SK-N-MC (cell line): ENCODE measurements around the gene GPC6.

Experiments
- DNase-seq: peaks from one replicate; pipeline ENCODE4 v3.0.0-alpha.2; 2011; ENCODE audit warnings: low read depth, low spot score
- H3K27ac ChIP-seq: fragments of 200-600 bp; sonication (generic); 2 replicates; pipeline ENCODE4 v1.5.1; 2016; ENCODE audit warnings: mixed run types
- H3K36me3 ChIP-seq: fragments of 200-600 bp; sonication (generic); 2 replicates; pipeline ENCODE4 v1.6.1; 2017; ENCODE audit warnings: antibody characterized with exemption, low read length, mixed read lengths; ENCODE audit not compliant: insufficient read depth
- H3K4me3 ChIP-seq: fragments of 200-600 bp; sonication (generic); 2 replicates; pipeline ENCODE4 v1.5.1; 2016
- H3K9ac ChIP-seq: fragments of 200-600 bp; sonication (generic); 2 replicates; pipeline ENCODE4 v1.8.0; 2017; ENCODE audit warnings: mixed run types, mixed read lengths; ENCODE audit not compliant: insufficient read length
- H3K9me3 ChIP-seq: fragments of 200-600 bp; sonication (generic); 2 replicates; pipeline ENCODE4 v1.6.1; 2017; ENCODE audit warnings: low read depth, mild to moderate bottlenecking, antibody characterized with exemption, low read length, moderate library complexity, mixed read lengths
- EZH2 ChIP-seq: fragments of 200-600 bp; sonication (generic); IDR thresholded peaks from one replicate; pipeline ENCODE4 v1.6.1; 2017; ENCODE audit warnings: antibody characterized with exemption
- FOXP2 ChIP-seq: optimal IDR thresholded peaks from 2 replicates; pipeline ENCODE3; 2011; ENCODE audit warnings: mild to moderate bottlenecking, moderate library complexity; ENCODE audit not compliant: insufficient read depth; ENCODE audit errors: extremely low read length, control extremely low read depth
- POLR2AphosphoS5 ChIP-seq: IDR thresholded peaks from 2 replicates; pipeline ENCODE4 v1.6.1; 2012; ENCODE audit warnings: mild to moderate bottlenecking, low read depth, low read length, borderline replicate concordance

The GPC6 gene

GRCh38 chr13:94028234-94028633 is 801.6 kb downstream of the GPC6 start:
- Histone ChIP-seq H3K27ac (no peak overlapping the region), H3K4me3 (no peak overlapping the region), H3K9me3 (no peaks in the 10 kb centered on the region), H3K9ac (no peak overlapping the region), H3K36me3 (no peaks in the 10 kb centered on the region)
- TF ChIP-seq POLR2AphosphoS5 (no peak), FOXP2 (no peak), EZH2 (no peak)
- no peak for DNase-seq

GRCh38 chr13:94028650-94029049 is 802.0 kb downstream of the GPC6 start:
- no peak overlapping the region for H3K27ac ChIP-seq
- H3K4me3 ChIP-seq, result no peak overlapping the region

GRCh38 chr13:94030415-94031119 is 804.0 kb downstream of the GPC6 start:
- no peak for DNase-seq
- no peak overlapping the region for H3K4me3 ChIP-seq
- H3K27ac ChIP-seq, result no peak overlapping the region
- no peaks in the 10 kb centered on the region for H3K9me3 ChIP-seq
- no peak overlapping the region for H3K9ac ChIP-seq
- H3K36me3 ChIP-seq, result no peaks in the 10 kb centered on the region
- no peak for TF ChIP-seq FOXP2
- TF ChIP-seq EZH2, result no peak
- no peak for TF ChIP-seq POLR2AphosphoS5

More at GRCh38 chr13:94028650-94029049, 802.0 kb downstream of the GPC6 start:
- DNase-seq, result no peak
- no peaks in the 10 kb centered on the region for H3K36me3 ChIP-seq
- H3K9me3 ChIP-seq, result no peaks in the 10 kb centered on the region
- no peak for TF ChIP-seq EZH2
- TF ChIP-seq FOXP2, result no peak
- TF ChIP-seq POLR2AphosphoS5, result no peak
- no peak overlapping the region for H3K9ac ChIP-seq

- H3K9me3 ChIP-seq, result no peaks in the 10 kb centered on the region
- DNase-seq, result no peak
- H3K9ac ChIP-seq, result no peak overlapping the region
- H3K27ac ChIP-seq, result peak overlapping the region; percentile 99
- no peak for TF ChIP-seq POLR2AphosphoS5
- TF ChIP-seq EZH2, result no peak
- TF ChIP-seq FOXP2, result no peak
- H3K36me3 ChIP-seq, result no peaks in the 10 kb centered on the region
- no peak overlapping the region; the same call in 1 of the 2 replicates for H3K4me3 ChIP-seq
These were observed 805.0 kb downstream of the GPC6 start for GRCh38 chr13:94031609-94032008.

- DNase-seq, result no peak
- Histone ChIP-seq H3K36me3 (no peaks in the 10 kb centered on the region), H3K9ac (peak overlapping the region; percentile 70), H3K27ac (peak overlapping the region; percentile 99), H3K4me3 (peak overlapping the region; percentile 59), H3K9me3 (no peaks in the 10 kb centered on the region)
- TF ChIP-seq EZH2, result no peak
- no peak for TF ChIP-seq FOXP2
- TF ChIP-seq POLR2AphosphoS5, result no peak
These were observed 806.5 kb downstream of the GPC6 start for GRCh38 chr13:94033098-94033497.

- H3K36me3 ChIP-seq, result no peaks in the 10 kb centered on the region
- peak overlapping the region; percentile 60 for H3K4me3 ChIP-seq
- H3K9me3 ChIP-seq, result no peaks in the 10 kb centered on the region
- peak overlapping the region; percentile 70 for H3K9ac ChIP-seq
- DNase-seq, result peak; percentile 99
- TF ChIP-seq FOXP2 (no peak), EZH2 (no peak), POLR2AphosphoS5 (peak; percentile 80; the same call in 1 of the 2 replicates)
- H3K27ac ChIP-seq, result peak overlapping the region; percentile 99
These were observed 807.4 kb downstream of the GPC6 start for GRCh38 chr13:94033830-94034642.

GRCh38 chr13:94050039-94050438 is 823.4 kb downstream of the GPC6 start:
- H3K36me3 ChIP-seq, result no peaks in the 10 kb centered on the region
- no peak overlapping the region for H3K4me3 ChIP-seq
- H3K9me3 ChIP-seq, result no peaks in the 10 kb centered on the region
- TF ChIP-seq POLR2AphosphoS5 (no peak), FOXP2 (no peak), EZH2 (no peak)
- DNase-seq, result no peak
- no peak overlapping the region for H3K9ac ChIP-seq
- H3K27ac ChIP-seq, result no peak overlapping the region

- Histone ChIP-seq H3K9ac (no peak overlapping the region), H3K36me3 (no peaks in the 10 kb centered on the region), H3K9me3 (no peaks in the 10 kb centered on the region), H3K27ac (no peak overlapping the region), H3K4me3 (no peak overlapping the region)
- TF ChIP-seq EZH2 (no peak), POLR2AphosphoS5 (no peak), FOXP2 (no peak)
- no peak for DNase-seq
These were observed 824.1 kb downstream of the GPC6 start for GRCh38 chr13:94050686-94051085.
